Tibial nerve (tissue), 3 donors: ENCODE data around the gene NEB.

Source experiments
- CTCF ChIP-seq, 5 experiments: fragments of 200-600 bp in 3 of 5; fragments of 450-650 bp in 2 of 5; sonication (generic) in 3 of 5; IDR thresholded peaks; one replicate each; pipeline ENCODE4 v1.5.1; 2016 to 2019; ENCODE audit warnings: antibody characterized with exemption in 5 of 5, mild to moderate bottlenecking in 3 of 5, moderate library complexity in 2 of 5
- POLR2A ChIP-seq, 2 donors: fragments of 450-650 bp; IDR thresholded peaks; one replicate each; pipeline ENCODE4 v1.6.1; 2017; ENCODE audit warnings: antibody characterized with exemption in 2 of 2, mild to moderate bottlenecking in 2 of 2, moderate library complexity in 2 of 2

GRCh38 chr2:151695778-151696177 is 38.5 kb downstream of the NEB start:
- no peak for TF ChIP-seq CTCF (IDR thresholded peaks at IDR 0.05)
- no peak for TF ChIP-seq POLR2A (IDR thresholded peaks at IDR 0.05)
